ENCODE data around the gene KLF5.

KLF5 gene

DNA sequence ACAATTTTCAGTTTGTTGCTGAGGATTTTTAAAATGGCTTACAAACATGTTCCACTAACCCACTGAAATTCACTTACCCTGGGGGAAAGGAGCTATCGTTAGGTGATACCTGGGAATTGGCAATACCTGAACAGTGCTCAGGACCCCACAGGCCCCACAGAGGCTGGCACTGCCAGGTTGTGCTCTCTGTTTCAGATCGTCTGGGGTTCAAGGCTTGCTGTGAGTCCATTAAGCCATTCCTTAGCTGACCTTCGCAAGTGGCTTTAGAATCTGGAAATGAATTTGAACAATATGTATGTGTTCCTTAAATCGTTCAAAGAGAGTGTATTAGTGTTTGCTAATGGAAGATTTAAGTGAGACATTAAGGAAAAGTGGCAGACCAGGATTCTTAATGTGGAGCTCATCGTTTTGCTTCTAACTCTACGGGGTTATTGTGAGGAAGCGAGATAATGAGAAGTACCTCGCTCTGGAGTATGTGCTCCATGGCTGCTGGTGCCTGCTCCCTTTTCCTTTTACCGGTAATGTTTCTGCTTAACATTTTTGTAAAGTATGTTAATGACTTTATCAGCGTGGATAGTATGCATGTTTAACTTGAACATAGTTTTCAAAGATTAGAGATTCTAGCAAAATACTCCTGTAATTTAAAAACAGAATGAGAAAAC, 13.6 kb downstream of the KLF5 start:
- H3K27ac ChIP-seq (ENCODE audit: low read depth, low read length, severe bottlenecking), result no peak overlapping the region
- peaks cover 14% of the 10 kb centered on the region for H3K4me1 ChIP-seq (ENCODE audit: control insufficient read depth, insufficient read depth, low read length, poor library complexity, severe bottlenecking)
- 88% methylated on average over 8 of the region's 10 CpGs for WGBS, 2 experiments (ENCODE audit: insufficient coverage in 2 of 2)
- no peaks in the 10 kb centered on the region for H3K9me3 ChIP-seq (ENCODE audit: control insufficient read depth, low read length)
- H3K4me3 ChIP-seq (ENCODE audit: extremely low read depth, insufficient read depth, low read length, poor library complexity, severe bottlenecking), result no peak overlapping the region
- H3K36me3 ChIP-seq (ENCODE audit: control insufficient read depth, insufficient read depth, low read length), result peaks cover 22% of the 10 kb centered on the region

- Histone ChIP-seq H3K4me3 (ENCODE audit: extremely low read depth, insufficient read depth, low read length, poor library complexity, severe bottlenecking) (no peak overlapping the region), H3K36me3 (ENCODE audit: control insufficient read depth, insufficient read depth, low read length) (peaks cover 19% of the 10 kb centered on the region), H3K4me1 (ENCODE audit: control insufficient read depth, insufficient read depth, low read length, poor library complexity, severe bottlenecking) (peaks cover 14% of the 10 kb centered on the region), H3K9me3 (ENCODE audit: control insufficient read depth, low read length) (no peaks in the 10 kb centered on the region), H3K27ac (ENCODE audit: low read depth, low read length, severe bottlenecking) (no peak overlapping the region)
- WGBS, 2 experiments (ENCODE audit: insufficient coverage in 2 of 2), result 80% methylated on average over 1 of the region's 3 CpGs; no CpG with 5 or more reads in 1 of the 2 experiments
Measured at GRCh38 chr13:73073050-73073449, 14.2 kb downstream of the KLF5 start.

- Histone ChIP-seq H3K36me3 (ENCODE audit: control insufficient read depth, insufficient read depth, low read length) (peaks cover 16% of the 10 kb centered on the region), H3K4me1 (ENCODE audit: control insufficient read depth, insufficient read depth, low read length, poor library complexity, severe bottlenecking) (peaks cover 14% of the 10 kb centered on the region), H3K27ac (ENCODE audit: low read depth, low read length, severe bottlenecking) (no peak overlapping the region), H3K4me3 (ENCODE audit: extremely low read depth, insufficient read depth, low read length, poor library complexity, severe bottlenecking) (no peak overlapping the region), H3K9me3 (ENCODE audit: control insufficient read depth, low read length) (no peaks in the 10 kb centered on the region)
- WGBS, 2 experiments (ENCODE audit: insufficient coverage in 2 of 2), result 100% methylated on average over 1 of the region's 2 CpGs; no CpG with 5 or more reads in 1 of the 2 experiments
Measured at GRCh38 chr13:73074014-73074413, 15.2 kb downstream of the KLF5 start.

DNA sequence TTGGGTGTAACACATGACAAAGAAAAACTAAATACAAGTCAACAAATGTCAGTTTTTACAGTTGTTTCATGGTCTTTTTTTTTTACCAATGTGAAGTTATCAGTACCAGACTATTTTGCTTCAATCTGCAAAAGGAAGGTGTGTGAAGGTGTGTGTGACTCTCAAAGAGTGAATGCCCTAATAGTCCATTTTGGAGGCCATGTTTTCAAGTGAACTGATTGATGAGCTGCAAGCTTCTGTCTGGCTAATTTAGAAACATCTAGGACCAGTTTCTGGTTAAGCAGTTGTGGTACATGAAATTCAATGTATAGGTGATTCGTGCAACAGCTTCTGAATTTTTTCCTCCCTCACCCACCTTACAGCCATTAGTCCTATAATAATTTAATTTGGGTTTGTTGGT, 16.1 kb downstream of the KLF5 start:
- no CpG with 5 or more reads among the region's 1 CpG for WGBS, 2 experiments (ENCODE audit: insufficient coverage in 2 of 2)
- Histone ChIP-seq H3K4me1 (ENCODE audit: control insufficient read depth, insufficient read depth, low read length, poor library complexity, severe bottlenecking) (peaks cover 14% of the 10 kb centered on the region), H3K36me3 (ENCODE audit: control insufficient read depth, insufficient read depth, low read length) (peaks cover 16% of the 10 kb centered on the region), H3K4me3 (ENCODE audit: extremely low read depth, insufficient read depth, low read length, poor library complexity, severe bottlenecking) (no peak overlapping the region), H3K27ac (ENCODE audit: low read depth, low read length, severe bottlenecking) (no peak overlapping the region), H3K9me3 (ENCODE audit: control insufficient read depth, low read length) (no peaks in the 10 kb centered on the region)

DNA sequence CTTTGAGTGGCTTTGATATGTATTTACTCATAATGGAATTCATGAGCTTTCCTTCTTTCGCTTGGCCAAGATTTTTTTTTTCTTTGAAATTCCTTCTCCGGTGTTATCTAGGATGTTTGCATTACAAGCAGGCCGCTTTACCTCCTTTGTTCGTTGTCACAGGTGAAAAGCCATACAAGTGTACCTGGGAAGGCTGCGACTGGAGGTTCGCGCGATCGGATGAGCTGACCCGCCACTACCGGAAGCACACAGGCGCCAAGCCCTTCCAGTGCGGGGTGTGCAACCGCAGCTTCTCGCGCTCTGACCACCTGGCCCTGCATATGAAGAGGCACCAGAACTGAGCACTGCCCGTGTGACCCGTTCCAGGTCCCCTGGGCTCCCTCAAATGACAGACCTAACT, 16.7 kb downstream of the KLF5 start:
- 63 to 66% methylated on average over 15 to 16 of the region's 18 CpGs for WGBS, 2 experiments (ENCODE audit: insufficient coverage in 2 of 2)
- no peak overlapping the region for H3K4me3 ChIP-seq (ENCODE audit: extremely low read depth, insufficient read depth, low read length, poor library complexity, severe bottlenecking)
- H3K9me3 ChIP-seq (ENCODE audit: control insufficient read depth, low read length), result no peaks in the 10 kb centered on the region
- H3K27ac ChIP-seq (ENCODE audit: low read depth, low read length, severe bottlenecking), result peak overlapping the region; percentile 63
- H3K4me1 ChIP-seq (ENCODE audit: control insufficient read depth, insufficient read depth, low read length, poor library complexity, severe bottlenecking), result peaks cover 14% of the 10 kb centered on the region
- H3K36me3 ChIP-seq (ENCODE audit: control insufficient read depth, insufficient read depth, low read length), result peaks cover 11% of the 10 kb centered on the region

GRCh38 chr13:73075954-73076353, 17.1 kb downstream of the KLF5 start:
- peak overlapping the region; percentile 63 for H3K27ac ChIP-seq (ENCODE audit: low read depth, low read length, severe bottlenecking)
- peaks cover 14% of the 10 kb centered on the region for H3K4me1 ChIP-seq (ENCODE audit: control insufficient read depth, insufficient read depth, low read length, poor library complexity, severe bottlenecking)
- H3K4me3 ChIP-seq (ENCODE audit: extremely low read depth, insufficient read depth, low read length, poor library complexity, severe bottlenecking), result no peak overlapping the region
- 92 to 100% methylated on average over 2 of the region's 2 CpGs for WGBS, 2 experiments (ENCODE audit: insufficient coverage in 2 of 2)
- H3K9me3 ChIP-seq (ENCODE audit: control insufficient read depth, low read length), result no peaks in the 10 kb centered on the region
- peaks cover 11% of the 10 kb centered on the region for H3K36me3 ChIP-seq (ENCODE audit: control insufficient read depth, insufficient read depth, low read length)

GRCh38 chr13:73077865-73078264, 19.1 kb downstream of the KLF5 start:
- Histone ChIP-seq H3K36me3 (ENCODE audit: control insufficient read depth, insufficient read depth, low read length) (peaks cover 11% of the 10 kb centered on the region), H3K9me3 (ENCODE audit: control insufficient read depth, low read length) (no peaks in the 10 kb centered on the region), H3K4me1 (ENCODE audit: control insufficient read depth, insufficient read depth, low read length, poor library complexity, severe bottlenecking) (peaks cover 7% of the 10 kb centered on the region), H3K4me3 (ENCODE audit: extremely low read depth, insufficient read depth, low read length, poor library complexity, severe bottlenecking) (no peak overlapping the region), H3K27ac (ENCODE audit: low read depth, low read length, severe bottlenecking) (no peak overlapping the region)
- 92 to 97% methylated on average over 5 to 8 of the region's 9 CpGs for WGBS, 2 experiments (ENCODE audit: insufficient coverage in 2 of 2)

GRCh38 chr13:73079359-73079758, 20.6 kb downstream of the KLF5 start:
- Histone ChIP-seq H3K4me1 (ENCODE audit: control insufficient read depth, insufficient read depth, low read length, poor library complexity, severe bottlenecking) (no peaks in the 10 kb centered on the region), H3K36me3 (ENCODE audit: control insufficient read depth, insufficient read depth, low read length) (peaks cover 11% of the 10 kb centered on the region), H3K9me3 (ENCODE audit: control insufficient read depth, low read length) (no peaks in the 10 kb centered on the region), H3K4me3 (ENCODE audit: extremely low read depth, insufficient read depth, low read length, poor library complexity, severe bottlenecking) (no peak overlapping the region), H3K27ac (ENCODE audit: low read depth, low read length, severe bottlenecking) (no peak overlapping the region)
- no CpG with 5 or more reads among the region's 3 CpGs for WGBS, 2 experiments (ENCODE audit: insufficient coverage in 2 of 2)

DNA sequence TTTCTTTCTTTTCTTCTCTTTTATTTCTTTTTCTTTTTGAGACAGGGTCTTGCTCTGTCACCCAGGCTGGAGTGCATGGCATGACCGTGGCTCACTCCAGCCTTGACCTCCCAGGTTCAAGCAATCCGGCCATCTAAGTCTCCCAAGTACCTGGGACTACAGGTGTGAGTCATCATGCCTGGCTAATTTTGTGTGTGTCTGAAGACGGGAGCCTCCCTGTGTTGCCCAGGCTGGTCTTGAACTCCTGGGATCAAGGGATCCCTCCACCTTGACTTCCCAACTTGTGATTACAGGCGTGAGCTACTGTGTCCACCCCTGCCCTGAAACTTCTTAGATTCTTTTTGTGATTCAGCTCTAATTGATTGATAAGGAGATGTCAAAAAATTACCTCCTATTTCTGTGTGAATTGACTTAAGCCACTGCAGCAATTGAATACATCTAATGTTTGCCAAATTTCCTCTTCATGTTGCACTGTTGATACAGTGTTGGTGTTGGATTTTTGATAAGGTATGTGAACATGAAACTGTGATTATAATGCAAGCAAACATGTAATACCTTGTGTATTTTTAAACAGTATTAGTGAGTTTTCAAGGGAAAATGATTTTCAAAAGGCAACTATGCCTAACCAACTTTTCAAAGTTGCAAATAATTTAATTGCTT, 22.6 kb downstream of the KLF5 start:
- WGBS, 2 experiments (ENCODE audit: insufficient coverage in 2 of 2), result 59 to 80% methylated on average over 1 to 3 of the region's 4 CpGs
- no peak overlapping the region for H3K4me3 ChIP-seq (ENCODE audit: extremely low read depth, insufficient read depth, low read length, poor library complexity, severe bottlenecking)
- H3K9me3 ChIP-seq (ENCODE audit: control insufficient read depth, low read length), result no peaks in the 10 kb centered on the region
- H3K36me3 ChIP-seq (ENCODE audit: control insufficient read depth, insufficient read depth, low read length), result peaks cover 3% of the 10 kb centered on the region
- no peak overlapping the region for H3K27ac ChIP-seq (ENCODE audit: low read depth, low read length, severe bottlenecking)
- no peaks in the 10 kb centered on the region for H3K4me1 ChIP-seq (ENCODE audit: control insufficient read depth, insufficient read depth, low read length, poor library complexity, severe bottlenecking)

DNA sequence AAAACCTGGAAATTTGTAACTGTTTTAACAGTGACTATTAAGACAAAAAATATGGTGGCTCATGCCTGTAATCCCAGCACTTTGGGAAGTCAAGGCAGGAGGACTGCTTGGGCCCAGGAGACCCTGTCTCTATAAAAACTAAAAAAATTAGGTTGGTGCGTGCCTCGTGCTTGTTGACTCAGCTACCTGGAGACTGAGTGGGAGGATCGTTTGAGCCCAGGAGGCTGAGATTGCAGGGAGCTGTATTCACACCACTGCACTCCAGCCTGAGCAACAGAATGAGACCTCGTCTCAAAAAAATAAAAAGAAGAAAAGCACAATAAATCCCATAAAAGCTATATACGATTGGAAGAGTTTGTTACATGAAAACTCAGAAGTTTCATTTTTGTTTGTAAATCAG, 23.7 kb downstream of the KLF5 start:
- Histone ChIP-seq H3K27ac (ENCODE audit: low read depth, low read length, severe bottlenecking) (no peak overlapping the region), H3K36me3 (ENCODE audit: control insufficient read depth, insufficient read depth, low read length) (no peaks in the 10 kb centered on the region)
- WGBS, 2 experiments (ENCODE audit: insufficient coverage in 2 of 2), result 48 to 66% methylated on average over 3 of the region's 5 CpGs

DNA sequence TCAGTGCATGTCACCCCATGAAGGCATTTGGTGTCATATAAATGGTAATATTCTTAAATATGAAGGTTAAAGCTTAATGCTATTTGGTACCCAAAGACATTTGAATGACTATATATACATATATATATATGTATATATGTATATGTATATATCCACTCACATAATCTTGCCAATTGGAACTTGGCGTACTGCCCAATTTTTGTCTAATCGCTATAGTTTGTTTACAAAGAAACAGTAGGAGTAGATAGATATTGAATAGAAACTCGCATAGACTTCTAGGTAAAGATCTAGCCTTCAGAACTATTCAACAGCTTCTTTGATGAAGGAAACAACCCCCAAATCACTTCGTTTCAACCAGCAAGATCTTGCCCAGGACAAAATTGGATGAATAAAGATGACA, 24.1 kb downstream of the KLF5 start:
- 88% methylated on average over 1 of the region's 4 CpGs; no CpG with 5 or more reads in 1 of the 2 experiments for WGBS, 2 experiments (ENCODE audit: insufficient coverage in 2 of 2)
- H3K9me3 ChIP-seq (ENCODE audit: control insufficient read depth, low read length), result no peaks in the 10 kb centered on the region

More for the DNA sequence above, 23.7 kb downstream of the KLF5 start:
- H3K4me3 ChIP-seq (ENCODE audit: extremely low read depth, insufficient read depth, low read length, poor library complexity, severe bottlenecking), result no peak overlapping the region
- no peaks in the 10 kb centered on the region for H3K4me1 ChIP-seq (ENCODE audit: control insufficient read depth, insufficient read depth, low read length, poor library complexity, severe bottlenecking)
- H3K9me3 ChIP-seq (ENCODE audit: control insufficient read depth, low read length), result no peaks in the 10 kb centered on the region

More for the DNA sequence above, 24.1 kb downstream of the KLF5 start:
- Histone ChIP-seq H3K36me3 (ENCODE audit: control insufficient read depth, insufficient read depth, low read length) (no peaks in the 10 kb centered on the region), H3K4me1 (ENCODE audit: control insufficient read depth, insufficient read depth, low read length, poor library complexity, severe bottlenecking) (no peaks in the 10 kb centered on the region), H3K27ac (ENCODE audit: low read depth, low read length, severe bottlenecking) (no peak overlapping the region), H3K4me3 (ENCODE audit: extremely low read depth, insufficient read depth, low read length, poor library complexity, severe bottlenecking) (no peak overlapping the region)
